Measurements from ENCODE around the gene PGLYRP4.

Gene PGLYRP4

DNA sequence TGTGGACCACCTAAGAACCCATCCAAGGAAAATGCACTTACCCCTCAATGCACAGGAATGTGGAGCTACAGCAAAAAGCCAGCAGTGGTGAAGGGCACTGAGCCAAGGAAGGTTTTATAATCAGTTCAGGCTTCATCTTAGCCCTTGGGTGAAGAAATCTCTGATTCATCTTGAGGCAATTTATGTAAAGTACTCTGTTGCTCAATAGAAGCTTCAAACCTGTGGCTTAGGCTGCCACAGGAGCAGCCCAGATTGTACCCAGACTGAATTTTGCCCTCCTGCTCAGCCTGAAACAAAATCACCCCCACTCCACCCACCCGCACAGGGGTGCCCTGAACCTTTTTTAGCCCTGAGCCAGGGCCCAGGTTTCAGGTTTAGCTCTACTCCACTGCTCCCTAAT is 26.9 kb upstream of the PGLYRP4 start, which contains the start of gene S100A12:
S100A12 (minus strand) TSS at position 111 of the 400 bp plus-strand sequence. CDS start 1,029 bp downstream, outside the sequence.
- no peak for DNase-seq (ENCODE audit: low spot score)

DNA sequence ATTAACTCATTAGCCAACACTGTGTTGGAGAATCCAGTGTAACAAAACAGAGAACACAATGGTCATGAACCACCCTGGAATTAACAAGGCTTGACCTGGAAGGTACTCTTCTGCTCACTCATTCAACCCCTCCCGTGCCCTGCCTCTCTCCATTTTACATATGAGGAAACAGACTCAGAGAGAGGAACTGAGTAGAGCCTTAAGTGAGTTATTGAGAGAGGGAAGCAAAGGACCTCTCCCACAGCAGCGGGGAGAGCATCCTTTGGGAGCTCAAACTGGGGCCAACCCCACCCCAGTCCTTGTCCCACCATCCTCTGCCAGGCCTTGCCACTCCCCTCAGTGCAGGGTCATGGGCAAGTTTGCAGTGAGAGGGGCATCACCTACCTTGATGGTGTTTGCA is 25.4 kb upstream of the PGLYRP4 start:
- DNase-seq (ENCODE audit: low spot score) = no peak

DNA sequence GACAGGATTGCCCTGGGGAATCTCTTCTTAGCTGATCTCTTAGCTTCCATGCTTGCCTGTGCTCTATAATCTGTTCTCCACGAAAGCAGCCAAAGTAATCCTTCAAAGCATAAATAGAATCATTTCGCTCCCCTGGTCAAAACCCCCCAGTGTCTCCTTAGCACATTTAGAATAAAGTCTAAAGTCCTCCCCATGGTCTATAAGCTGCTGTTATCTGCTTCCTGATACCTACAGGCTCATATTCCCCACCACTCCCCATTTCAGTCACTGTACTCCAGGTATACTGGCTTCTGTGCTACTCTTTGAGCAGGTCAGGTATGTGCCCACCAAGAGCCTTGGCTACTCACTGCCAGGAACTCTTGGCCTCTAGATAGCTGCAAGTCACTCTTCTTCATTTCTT is 23.9 kb upstream of the PGLYRP4 start:
- DNase-seq (ENCODE audit: low spot score) = no peak

DNA sequence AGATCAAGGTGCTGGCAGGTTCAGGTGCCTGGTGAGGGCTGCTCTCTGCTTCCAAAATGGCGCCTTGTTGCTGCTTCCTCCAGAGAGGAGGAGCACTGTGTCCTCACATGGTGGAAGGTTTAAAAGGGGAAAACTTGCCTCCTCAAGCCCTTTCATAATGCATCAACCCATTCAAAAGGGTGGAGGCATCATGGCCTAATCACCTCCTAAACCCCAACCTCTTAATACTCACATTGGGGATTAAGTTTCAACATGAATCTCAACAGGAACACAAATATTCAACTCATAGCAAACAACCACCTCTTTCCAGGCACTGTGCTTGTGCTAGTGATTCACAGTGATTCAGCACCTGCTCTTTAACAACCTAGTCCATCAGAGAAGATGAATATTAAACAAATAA is 22.6 kb upstream of the PGLYRP4 start:
- no peak for DNase-seq (ENCODE audit: low spot score)

DNA sequence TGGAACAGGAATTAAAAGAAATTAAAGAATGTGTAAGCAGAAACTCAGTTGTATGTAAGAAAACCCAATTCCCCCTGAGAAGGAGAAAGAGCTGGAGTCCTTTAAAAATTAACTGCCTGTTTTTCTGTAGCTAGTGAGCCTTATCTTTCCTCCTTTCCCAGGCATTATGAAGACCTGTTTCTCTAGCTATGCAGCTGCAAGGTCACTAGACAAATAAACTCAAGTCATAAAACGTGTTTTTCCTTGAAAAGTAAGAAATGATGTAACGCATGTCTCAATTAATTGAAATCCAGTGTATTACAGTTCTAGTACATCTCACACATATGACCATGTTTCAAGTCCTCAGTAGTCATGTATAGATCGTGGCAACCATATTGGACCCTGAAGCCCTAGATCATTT is 21.5 kb upstream of the PGLYRP4 start:
- no peak for DNase-seq (ENCODE audit: low spot score)

DNA sequence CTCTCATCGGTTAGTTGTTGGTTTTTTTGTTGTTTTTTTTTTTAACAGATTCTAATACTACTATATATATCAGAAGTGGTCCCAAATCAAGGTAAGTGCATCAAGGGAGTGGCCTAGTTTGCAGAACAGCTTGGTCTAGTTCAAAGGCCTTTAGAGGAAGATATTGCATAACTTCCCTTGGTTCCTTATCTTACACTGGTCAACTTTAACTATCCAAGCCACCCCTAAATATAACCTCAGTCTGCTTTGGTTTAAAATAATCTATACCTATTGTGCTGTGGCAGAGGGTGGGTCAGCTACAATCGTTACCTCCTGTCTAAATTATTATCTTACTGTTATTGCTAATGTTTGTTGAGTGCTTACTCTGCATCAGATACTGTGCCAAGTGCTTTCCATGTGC is 19.9 kb upstream of the PGLYRP4 start:
- no peak for DNase-seq (ENCODE audit: low spot score)

DNA sequence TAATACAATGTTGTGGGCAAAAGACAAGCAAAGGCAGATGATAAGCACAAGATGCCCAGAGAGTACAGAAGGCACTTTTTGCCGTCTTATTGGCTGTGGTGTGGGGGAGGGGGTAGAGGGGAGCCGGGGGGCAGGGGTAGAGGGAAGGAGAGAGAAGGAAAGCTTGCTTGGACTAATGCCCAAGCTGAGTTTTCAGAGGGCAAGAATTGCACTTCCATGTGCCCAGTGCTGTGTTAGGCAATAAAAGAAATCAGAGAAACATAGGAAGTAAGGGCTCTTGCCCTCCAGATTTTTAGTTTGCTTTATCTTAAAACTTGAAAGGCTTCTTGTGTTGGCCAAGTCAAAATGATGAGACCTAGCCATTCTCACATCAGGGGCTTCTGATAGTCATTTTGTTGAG is 18.4 kb upstream of the PGLYRP4 start:
- no peak for DNase-seq (ENCODE audit: low spot score)

DNA sequence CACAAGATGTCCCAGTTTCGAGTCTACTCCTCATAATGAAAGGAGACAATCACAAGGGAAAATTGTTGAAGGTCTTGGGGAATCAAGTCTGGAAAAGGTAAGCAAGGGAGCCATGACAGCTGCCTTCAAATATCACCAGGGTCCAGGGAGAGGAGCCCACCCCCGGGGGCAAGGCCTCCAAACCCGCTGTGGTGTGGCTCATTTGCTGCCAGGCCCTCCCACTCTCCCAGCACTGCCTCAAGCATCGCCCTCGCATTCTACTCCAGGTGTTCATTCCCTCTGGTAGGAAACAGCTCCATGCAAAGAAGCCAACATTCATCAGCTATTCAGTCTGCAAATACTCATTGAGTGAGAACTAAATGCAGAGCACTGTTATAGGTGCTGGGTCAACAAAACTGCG is 17.6 kb upstream of the PGLYRP4 start:
- no peak for DNase-seq (ENCODE audit: low spot score)

DNA sequence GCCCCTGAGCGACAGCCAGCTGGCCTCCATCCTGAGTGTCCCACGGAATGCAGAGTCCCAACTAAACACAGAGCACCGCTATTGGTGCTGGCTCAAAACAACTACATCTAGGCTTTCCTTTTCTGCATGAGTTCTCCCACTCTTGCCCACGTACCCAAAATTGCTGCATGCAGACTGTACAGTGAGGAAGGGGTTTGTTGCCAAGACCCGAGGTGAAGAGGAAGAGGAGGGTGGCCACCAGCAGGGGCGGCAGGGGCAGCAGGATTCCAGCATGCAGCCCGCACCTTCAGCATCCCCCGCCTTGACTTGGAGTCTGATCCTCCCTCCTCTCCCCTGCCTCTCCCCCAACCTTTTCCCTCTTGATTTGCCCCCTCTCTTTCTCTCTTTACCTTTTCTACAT is 17.1 kb upstream of the PGLYRP4 start:
- DNase-seq (ENCODE audit: low spot score) = no peak

DNA sequence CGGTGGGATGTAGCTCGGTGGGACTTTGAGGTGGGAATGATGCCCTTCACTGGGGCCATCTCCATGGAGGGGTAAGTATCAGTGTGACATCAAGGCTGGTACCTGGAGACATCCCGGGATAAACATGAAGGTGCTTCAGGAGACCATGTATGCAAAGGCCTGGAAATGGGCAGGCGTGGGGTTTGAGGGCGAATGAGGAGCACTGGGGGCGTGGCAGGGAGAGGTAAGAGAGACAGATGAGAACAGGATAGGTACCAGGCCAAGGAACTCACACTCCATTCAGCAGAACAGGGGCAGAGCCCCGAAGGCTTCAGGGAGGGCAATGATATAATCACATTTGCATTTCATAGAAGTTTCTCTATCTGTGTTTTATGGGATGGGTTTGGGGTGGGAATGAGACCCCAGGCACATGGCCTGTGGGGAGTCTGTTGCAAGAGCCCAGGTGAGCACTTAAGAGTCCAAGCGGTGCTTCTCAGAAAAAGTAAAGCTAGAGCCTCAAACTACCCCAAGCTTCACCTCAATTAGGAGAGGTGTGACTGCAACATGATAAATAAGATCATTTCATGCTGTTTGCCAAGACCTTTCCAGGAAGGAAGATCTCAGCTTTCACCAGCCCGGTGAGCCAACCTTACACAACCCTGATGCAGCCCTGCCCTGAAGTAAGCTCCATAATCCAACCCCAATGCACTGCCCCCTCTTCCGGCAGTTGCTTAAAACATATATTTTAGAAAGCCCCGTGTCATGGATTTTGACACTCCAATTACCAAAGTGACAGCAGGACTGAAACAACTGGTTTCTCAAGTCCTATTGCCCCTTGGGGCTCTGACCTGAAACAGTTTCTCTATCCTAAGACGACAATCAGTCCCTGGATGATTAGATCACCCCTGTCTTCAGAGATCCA is 16.4 kb upstream of the PGLYRP4 start:
- DNase-seq (ENCODE audit: low spot score) = no peak

DNA sequence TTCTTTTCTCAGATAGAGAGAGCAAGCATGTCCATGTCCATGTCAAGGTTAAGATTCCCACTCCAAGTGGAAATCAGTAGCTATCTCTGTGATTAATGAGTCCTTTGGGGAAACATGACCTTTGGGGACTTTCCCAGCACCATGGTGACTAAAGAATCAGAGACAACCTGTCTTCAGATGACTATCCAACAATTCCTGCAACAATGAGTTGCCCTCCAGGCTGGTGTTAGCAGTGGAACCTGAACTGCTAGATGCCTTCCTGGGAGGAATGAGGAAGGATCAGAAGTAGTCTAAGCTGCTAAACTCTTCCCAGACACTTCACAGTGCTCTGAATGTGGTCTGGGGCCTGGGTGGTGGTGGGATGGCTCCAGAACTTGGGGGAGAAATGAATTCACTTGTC is 15.5 kb upstream of the PGLYRP4 start:
- no peak for DNase-seq (ENCODE audit: low spot score)

DNA sequence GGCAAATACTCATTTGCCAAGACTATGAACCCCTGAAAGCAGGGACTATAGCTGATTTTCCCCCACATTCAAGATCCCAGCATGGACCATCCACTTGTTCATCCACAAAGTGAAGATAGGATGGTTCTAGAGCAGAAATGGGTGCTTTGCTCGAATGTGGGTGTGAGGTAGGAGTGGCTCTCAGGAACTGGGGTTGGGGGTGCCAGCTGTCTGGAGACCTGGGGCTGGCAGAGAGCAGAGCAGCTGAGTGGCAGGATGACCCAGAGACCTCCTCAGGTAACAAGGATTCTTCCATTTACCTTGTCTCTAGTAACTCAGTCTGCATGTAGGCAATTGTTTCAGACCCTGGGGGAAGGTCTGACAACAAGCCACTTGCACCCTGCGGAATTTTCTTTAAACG is 15.0 kb upstream of the PGLYRP4 start:
- DNase-seq (ENCODE audit: low spot score) = no peak

DNA sequence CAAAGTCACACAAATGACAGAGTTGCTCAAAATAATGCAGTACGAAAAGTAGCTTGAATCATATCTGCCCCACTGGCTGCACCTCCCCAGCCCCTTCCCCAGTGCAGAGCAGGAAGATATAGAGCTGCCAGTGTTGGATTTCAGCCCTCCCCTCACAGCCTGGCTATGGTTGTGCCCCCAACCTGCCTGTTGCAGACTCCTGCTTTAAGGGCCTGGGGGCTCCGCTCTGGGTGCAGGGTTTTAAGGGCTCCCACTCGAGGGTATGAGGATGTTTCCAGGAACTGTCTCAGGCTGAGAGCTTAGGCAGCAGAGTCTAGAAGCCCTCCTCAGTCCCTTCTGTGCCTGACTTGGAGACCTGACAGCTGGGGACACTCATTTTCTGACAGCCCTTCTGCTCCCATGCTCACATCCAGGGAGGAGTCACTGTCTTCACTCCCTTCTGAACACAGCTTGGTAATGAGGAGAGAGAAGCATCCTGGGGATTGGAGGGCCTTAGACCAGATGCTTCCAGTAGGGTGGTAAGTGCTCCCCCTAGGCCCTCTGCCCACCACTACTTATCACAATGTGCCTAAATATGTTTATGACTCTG is 13.6 kb upstream of the PGLYRP4 start:
- no peak for DNase-seq (ENCODE audit: low spot score)

DNA sequence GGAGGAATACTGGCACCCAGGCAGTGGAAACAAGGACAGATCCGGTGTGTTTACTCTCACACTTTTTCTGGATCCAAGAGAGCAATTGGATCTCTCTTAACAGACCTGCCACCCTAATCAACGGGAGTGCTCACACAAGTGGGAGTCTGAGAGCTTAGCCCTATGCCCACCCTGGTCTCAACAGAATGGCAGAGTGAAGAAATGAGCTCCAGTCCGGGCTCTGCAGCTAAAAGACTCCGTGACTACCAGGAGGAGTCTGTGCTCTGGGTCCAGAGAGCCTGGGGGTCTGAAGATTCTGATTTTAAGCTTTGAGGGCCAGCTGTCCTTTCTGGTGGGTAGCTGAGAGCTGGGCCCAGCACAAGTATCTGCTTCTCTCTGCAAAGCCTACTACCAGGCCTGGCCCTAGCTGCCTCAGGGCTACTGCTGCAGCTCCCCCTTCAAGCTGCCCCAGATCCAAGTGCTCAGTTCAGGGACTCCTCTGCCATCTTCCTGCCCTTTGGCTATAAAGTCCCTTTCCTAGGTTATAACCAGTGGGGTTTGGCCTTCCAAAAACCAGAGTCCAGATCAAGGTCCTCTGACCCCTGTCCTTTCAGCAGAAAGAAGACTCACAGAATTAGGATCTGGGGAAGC is 13.0 kb upstream of the PGLYRP4 start:
- no peak for DNase-seq (ENCODE audit: low spot score)

DNA sequence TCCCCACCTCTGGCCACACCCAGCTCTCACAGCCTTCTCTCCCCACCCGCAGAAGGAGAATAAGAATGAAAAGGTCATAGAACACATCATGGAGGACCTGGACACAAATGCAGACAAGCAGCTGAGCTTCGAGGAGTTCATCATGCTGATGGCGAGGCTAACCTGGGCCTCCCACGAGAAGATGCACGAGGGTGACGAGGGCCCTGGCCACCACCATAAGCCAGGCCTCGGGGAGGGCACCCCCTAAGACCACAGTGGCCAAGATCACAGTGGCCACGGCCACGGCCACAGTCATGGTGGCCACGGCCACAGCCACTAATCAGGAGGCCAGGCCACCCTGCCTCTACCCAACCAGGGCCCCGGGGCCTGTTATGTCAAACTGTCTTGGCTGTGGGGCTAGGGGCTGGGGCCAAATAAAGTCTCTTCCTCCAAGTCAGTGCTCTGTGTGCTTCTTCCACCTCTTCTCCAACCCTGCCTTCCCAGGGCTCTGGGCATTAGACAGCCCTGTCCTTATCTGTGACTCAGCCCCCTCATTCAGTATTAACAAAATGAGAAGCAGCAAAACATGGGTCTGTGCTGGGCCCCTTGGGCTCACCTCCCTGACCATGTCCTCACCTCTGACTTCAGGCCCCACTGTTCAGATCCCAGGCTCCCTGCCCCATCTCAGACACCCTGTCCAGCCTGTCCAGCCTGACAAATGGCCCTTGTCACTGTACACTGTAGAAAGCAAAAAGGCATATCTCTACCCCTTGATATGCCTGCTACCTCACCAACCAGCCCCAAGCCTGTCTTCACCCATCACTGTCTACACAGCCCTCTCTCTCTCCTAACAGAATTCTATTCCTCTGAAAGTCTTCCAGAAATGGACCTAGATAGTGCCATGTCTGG is 12.2 kb upstream of the PGLYRP4 start:
- DNase-seq (ENCODE audit: low spot score) = no peak

DNA sequence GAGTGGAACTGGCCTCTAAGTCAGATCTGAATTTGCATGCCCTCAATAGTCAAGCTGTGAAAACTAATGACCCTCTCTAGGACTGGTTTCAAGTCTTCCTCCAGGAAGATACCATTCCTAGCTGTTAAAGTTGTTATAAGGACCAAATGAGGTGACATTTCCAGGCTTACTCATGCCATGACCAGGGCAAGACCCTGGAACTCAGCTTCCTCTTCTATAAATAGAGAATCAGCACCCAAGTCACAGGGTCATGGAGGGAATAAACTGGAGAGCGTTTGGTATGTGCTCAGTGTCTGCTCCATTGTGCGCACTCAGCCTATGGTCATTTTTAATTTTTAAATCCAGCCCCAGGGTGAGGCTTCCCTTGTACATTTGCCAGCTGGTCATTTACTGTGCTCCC is 11.5 kb upstream of the PGLYRP4 start:
- no peak for DNase-seq (ENCODE audit: low spot score)

DNA sequence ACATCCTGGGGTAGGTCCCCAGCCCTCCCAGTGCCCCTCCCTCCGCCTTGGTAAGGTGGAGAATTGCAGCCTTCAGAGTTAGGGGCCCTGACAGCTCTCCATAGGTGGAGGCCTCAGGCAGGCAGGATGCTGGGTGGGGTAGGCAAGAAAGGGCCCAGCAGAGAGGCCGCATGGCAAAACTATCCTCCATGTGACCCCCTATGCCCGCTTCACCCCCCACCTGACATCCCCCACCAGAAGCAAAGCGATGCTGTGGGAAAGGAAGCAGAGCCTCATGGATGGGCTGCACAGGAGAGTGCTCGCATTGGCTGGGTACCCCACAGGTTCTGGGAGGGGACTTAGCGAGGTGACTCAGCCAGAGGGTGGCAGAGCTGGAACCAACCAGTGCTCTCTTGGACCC is 10.6 kb upstream of the PGLYRP4 start:
- no peak for DNase-seq (ENCODE audit: low spot score)

DNA sequence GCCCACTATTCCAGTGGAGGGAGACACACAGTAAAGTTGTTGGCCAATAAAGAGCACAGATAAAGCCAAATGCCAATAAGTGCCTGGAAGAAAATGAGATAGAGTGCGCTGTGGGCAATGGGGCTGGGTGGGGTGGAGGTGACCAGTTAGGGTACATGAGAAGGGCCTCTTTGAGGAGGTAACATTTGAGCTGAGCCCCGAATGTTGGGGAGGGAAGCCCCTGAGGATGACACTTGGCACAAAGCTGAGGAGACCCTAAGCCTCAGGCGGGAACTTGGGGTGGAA is 10.0 kb upstream of the PGLYRP4 start:
- no peak for DNase-seq (ENCODE audit: low spot score)

DNA sequence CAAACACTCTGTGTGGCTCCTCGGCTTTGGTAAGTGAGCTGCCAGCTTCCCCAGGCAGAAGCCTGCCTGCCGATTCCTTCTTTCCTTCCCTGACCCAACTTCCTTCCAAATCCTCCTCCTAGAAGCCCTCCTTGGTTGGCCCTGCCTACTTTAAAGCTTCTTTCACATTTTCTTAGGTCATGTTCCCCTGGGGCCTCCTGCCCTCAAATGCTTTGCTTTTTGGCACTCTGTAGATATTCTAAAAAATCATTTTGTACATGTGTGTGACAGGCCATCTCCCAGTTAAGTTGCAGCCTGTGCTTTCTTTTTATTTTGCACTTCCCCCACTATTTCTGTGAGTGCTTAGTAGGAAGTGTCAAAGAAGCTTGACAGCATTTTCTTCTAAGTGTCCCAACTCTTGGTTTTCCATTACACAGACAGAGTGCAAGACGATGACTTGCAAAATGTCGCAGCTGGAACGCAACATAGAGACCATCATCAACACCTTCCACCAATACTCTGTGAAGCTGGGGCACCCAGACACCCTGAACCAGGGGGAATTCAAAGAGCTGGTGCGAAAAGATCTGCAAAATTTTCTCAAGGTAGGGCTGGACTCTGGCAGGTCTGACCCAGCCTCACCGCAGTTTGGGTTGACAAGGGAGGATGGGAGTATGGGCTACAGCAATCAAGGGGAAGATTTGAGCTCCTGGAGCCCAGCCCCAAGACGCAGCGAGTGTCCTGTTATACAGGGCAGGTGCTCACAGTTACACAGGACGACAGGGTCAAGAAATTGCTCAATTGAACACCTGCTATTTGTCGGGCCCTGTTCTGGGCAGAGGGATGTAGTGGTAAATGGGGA is 9.4 kb upstream of the PGLYRP4 start, which contains the start of gene S100A9:
S100A9 (plus strand) TSS at position 2 of the 838 bp plus-strand sequence; CDS start at position 432, 430 bp downstream.
- DNase-seq (ENCODE audit: low spot score) = no peak

DNA sequence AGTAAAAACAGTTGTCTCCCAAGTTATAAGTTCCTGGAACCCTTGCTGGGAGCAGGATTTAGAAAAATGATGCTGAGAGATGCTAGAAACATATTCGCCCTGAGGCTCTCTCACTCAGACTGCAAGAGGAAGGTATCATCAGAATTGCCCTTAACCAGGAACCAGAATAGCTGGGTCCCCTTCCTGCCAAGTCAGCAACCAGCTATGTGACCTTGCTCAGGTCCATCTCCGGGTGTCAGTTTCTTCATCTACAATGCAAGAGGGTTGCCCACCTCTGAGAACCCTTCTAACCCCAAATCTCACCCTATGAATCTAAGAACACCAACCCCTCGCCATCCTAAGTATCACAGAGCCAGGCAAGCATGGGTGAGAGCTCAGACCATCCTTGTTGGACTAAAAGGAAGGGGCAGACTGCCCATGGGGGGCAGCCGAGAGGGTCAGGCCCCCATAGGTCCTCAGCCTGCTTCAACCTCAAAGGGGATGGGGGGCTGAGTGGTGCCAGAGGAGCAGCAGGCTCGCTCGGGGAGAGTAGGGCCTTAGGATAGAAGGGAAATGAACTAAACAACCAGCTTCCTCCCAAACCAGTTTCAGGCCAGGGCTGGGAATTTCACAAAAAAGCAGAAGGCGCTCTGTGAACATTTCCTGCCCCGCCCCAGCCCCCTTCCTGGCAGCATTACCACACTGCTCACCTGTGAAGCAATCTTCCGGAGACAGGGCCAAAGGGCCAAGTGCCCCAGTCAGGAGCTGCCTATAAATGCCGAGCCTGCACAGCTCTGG is 8.6 kb upstream of the PGLYRP4 start:
- DNase-seq (ENCODE audit: low spot score) = no peak
